BE2C (cell line): ENCODE data around the gene CAPNS2.

Experiments
- DNase-seq: peaks from one replicate; pipeline ENCODE4 v3.0.0-alpha.2; 2020
- H3K27me3 ChIP-seq: fragments of 250-450 bp; sonication (Bioruptor Pico); 2 replicates; pipeline ENCODE4 v1.5.1; 2020; ENCODE audit warnings: mild to moderate bottlenecking
- H3K36me3 ChIP-seq: fragments of 250-450 bp; sonication (Bioruptor Pico); 2 replicates; pipeline ENCODE4 v1.5.1; 2020; ENCODE audit warnings: mild to moderate bottlenecking
- H3K4me1 ChIP-seq: fragments of 250-450 bp; sonication (Bioruptor Pico); 2 replicates; pipeline ENCODE4 v1.5.1; 2020
- H3K4me3 ChIP-seq: 2 replicates; pipeline ENCODE4 v1.5.1; 2011; ENCODE audit warnings: low read depth, low read length
- H3K9me3 ChIP-seq: fragments of 250-450 bp; sonication (Bioruptor Pico); 2 replicates; pipeline ENCODE4 v1.5.1; 2020
- TF ChIP-seq, protein P1 (sequence below): IDR thresholded peaks from 2 replicates; pipeline ENCODE4 v1.5.1; 2012; ENCODE audit warnings: mild to moderate bottlenecking, low read depth, low read length

The CAPNS2 gene

GRCh38 chr16:55576384-55576783, 9.9 kb downstream of the CAPNS2 start:
- no peaks in the 10 kb centered on the region for H3K27me3 ChIP-seq
- no peaks in the 10 kb centered on the region; the same call in 1 of the 2 replicates for H3K9me3 ChIP-seq
- TF ChIP-seq, protein P1, sequence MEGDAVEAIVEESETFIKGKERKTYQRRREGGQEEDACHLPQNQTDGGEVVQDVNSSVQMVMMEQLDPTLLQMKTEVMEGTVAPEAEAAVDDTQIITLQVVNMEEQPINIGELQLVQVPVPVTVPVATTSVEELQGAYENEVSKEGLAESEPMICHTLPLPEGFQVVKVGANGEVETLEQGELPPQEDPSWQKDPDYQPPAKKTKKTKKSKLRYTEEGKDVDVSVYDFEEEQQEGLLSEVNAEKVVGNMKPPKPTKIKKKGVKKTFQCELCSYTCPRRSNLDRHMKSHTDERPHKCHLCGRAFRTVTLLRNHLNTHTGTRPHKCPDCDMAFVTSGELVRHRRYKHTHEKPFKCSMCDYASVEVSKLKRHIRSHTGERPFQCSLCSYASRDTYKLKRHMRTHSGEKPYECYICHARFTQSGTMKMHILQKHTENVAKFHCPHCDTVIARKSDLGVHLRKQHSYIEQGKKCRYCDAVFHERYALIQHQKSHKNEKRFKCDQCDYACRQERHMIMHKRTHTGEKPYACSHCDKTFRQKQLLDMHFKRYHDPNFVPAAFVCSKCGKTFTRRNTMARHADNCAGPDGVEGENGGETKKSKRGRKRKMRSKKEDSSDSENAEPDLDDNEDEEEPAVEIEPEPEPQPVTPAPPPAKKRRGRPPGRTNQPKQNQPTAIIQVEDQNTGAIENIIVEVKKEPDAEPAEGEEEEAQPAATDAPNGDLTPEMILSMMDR, result no peak
- no peak for DNase-seq
- peaks cover 46% of the 10 kb centered on the region for H3K36me3 ChIP-seq
- no peaks in the 10 kb centered on the region; the same call in 1 of the 2 replicates for H3K4me1 ChIP-seq
- H3K4me3 ChIP-seq, result no peak overlapping the region

- no peaks in the 10 kb centered on the region for H3K27me3 ChIP-seq
- TF ChIP-seq, protein P1, result no peak
- peaks cover 54% of the 10 kb centered on the region for H3K36me3 ChIP-seq
- no peaks in the 10 kb centered on the region; the same call in 1 of the 2 replicates for H3K9me3 ChIP-seq
- no peaks in the 10 kb centered on the region; the same call in 1 of the 2 replicates for H3K4me1 ChIP-seq
- no peak for DNase-seq
- no peak overlapping the region for H3K4me3 ChIP-seq
Measured at GRCh38 chr16:55577887-55578286, 11.4 kb downstream of the CAPNS2 start.

- Histone ChIP-seq H3K4me1 (peaks cover 11% of the 10 kb centered on the region), H3K36me3 (peaks cover 32% of the 10 kb centered on the region), H3K4me3 (no peak overlapping the region), H3K9me3 (no peaks in the 10 kb centered on the region), H3K27me3 (no peaks in the 10 kb centered on the region)
- DNase-seq, result no peak
- TF ChIP-seq, protein P1, result no peak
Measured at GRCh38 chr16:55585631-55586030, 19.1 kb downstream of the CAPNS2 start.

DNA sequence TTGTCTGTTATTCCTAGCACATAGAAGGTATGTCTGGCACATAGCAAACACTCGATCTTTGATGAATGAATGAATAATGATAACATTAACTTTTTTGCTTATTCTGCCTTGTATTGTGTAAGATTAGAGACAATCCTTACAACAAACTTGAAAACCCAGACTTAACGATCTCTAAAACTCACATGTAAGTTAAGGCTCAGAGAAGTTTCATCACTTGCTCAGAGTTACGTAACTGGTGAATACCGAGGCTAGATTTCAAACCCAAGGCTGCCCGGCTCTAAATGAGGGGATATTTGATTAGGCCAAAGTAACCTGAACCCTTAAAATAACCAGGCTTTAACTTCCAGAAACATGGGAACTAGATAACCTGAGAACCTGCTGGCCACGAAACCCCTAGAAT, 22.3 kb downstream of the CAPNS2 start:
- Histone ChIP-seq H3K9me3 (no peaks in the 10 kb centered on the region), H3K36me3 (peaks cover 8% of the 10 kb centered on the region), H3K4me3 (no peak overlapping the region), H3K4me1 (peaks cover 11% of the 10 kb centered on the region), H3K27me3 (no peaks in the 10 kb centered on the region)
- DNase-seq, result no peak
- TF ChIP-seq, protein P1, result no peak

- TF ChIP-seq, protein P1, result no peak
- H3K9me3 ChIP-seq, result no peaks in the 10 kb centered on the region
- H3K4me3 ChIP-seq, result no peak overlapping the region
- no peaks in the 10 kb centered on the region for H3K36me3 ChIP-seq
- H3K27me3 ChIP-seq, result no peaks in the 10 kb centered on the region
- DNase-seq, result no peak
- peaks cover 11% of the 10 kb centered on the region for H3K4me1 ChIP-seq
Measured at GRCh38 chr16:55592306-55592705, 25.8 kb downstream of the CAPNS2 start.

DNA sequence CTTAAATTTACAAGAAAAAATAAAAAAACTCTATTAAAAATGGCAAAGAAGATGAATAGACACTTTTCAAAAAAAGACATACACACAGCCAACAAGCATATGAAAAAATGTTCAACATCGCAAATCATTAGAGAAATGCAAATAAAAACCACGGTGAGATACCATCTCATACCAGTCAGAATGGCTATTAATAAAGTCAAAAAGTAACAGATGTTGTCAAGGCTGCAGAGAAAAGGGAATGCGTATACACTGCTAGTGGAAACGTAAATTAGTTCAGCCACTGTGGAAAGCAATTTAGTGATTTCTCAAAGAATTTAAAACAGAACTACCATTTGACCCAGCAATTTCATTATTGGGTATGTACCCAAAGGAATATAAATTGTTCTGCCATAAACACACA, 31.4 kb downstream of the CAPNS2 start:
- H3K4me1 ChIP-seq, result no peaks in the 10 kb centered on the region; the same call in 1 of the 2 replicates
- H3K36me3 ChIP-seq, result no peaks in the 10 kb centered on the region
- TF ChIP-seq, protein P1, result no peak
- no peak for DNase-seq
- no peaks in the 10 kb centered on the region for H3K27me3 ChIP-seq
- no peak overlapping the region for H3K4me3 ChIP-seq
- H3K9me3 ChIP-seq, result no peaks in the 10 kb centered on the region
